HCT116 (cell line): Measurements from ENCODE around the gene S100A1.

Experiments
- CTCF ChIP-seq, 3 experiments: fragments of 200-600 bp in 1 of 3; sonication (generic) in 1 of 3; IDR thresholded peaks in 2 of 3; conservative IDR thresholded peaks in 1 of 3; 2 replicates each; pipeline ENCODE4 v1.5.1; 2012 to 2017; ENCODE audit warnings: low read depth in 2 of 3, low read length in 2 of 3, antibody characterized with exemption in 1 of 3, borderline replicate concordance in 1 of 3, control low read depth in 1 of 3, mild to moderate bottlenecking in 1 of 3, mixed read lengths in 1 of 3, mixed run types in 1 of 3, moderate library complexity in 1 of 3; ENCODE audit not compliant: insufficient read depth in 1 of 3
- EZH2 ChIP-seq: fragments of 200-600 bp; sonication (generic); IDR thresholded peaks from 2 replicates; pipeline ENCODE4 v1.6.1; 2017; ENCODE audit warnings: antibody characterized with exemption, mixed run types
- MAX ChIP-seq: IDR thresholded peaks from 2 replicates; pipeline ENCODE4 v1.6.1; 2012
- POLR2A ChIP-seq: IDR thresholded peaks from 2 replicates; pipeline ENCODE4 v1.7.0; 2011; ENCODE audit warnings: borderline replicate concordance; ENCODE audit not compliant: insufficient read depth, insufficient read length; ENCODE audit errors: extremely low read depth
- POLR2AphosphoS5 ChIP-seq: IDR thresholded peaks from 2 replicates; pipeline ENCODE4 v1.6.1; 2011; ENCODE audit warnings: mild to moderate bottlenecking, low read depth, low read length, moderate library complexity
- RAD21 ChIP-seq: IDR thresholded peaks from 2 replicates; pipeline ENCODE4 v1.6.1; 2012; ENCODE audit warnings: low read depth, mild to moderate bottlenecking

- TF ChIP-seq POLR2A, result no peak
- TF ChIP-seq MAX, result no peak
- TF ChIP-seq RAD21, result no peak
- no peak for TF ChIP-seq POLR2AphosphoS5
- no peak for TF ChIP-seq EZH2
- TF ChIP-seq CTCF (IDR thresholded peaks at IDR 0.05 in 2 of 3, conservative IDR thresholded peaks at IDR 0.05 in 1 of 3; ENCODE audit: borderline replicate concordance in 1 of 3, insufficient read depth in 1 of 3, low read depth in 2 of 3, low read length in 2 of 3), result no peak
Measured at GRCh38 chr1:153583976-153584375, 44.3 kb upstream of the S100A1 start.
